ENCODE data around the gene LMX1A.

DNA sequence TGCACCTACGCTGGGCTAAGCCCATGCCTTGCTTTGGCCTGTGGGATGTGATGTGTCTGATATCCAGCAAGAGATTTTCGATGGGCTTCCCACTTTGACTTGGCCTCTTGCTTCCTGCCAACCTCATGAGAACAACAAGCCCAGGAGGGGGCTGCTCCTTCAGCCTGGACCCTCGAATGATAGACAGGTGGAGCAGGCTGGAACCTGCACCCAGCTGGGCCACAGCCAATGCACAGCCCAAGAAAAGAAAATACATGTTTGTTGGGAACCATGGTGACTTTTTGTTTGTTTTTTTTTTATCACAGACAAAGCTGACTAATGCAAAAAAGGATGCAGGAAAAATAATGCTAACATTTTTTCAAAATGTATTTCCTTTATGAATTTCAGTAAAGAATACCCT lies 144.3 kb downstream of the LMX1A start:
- TF ChIP-seq, protein P1, sequence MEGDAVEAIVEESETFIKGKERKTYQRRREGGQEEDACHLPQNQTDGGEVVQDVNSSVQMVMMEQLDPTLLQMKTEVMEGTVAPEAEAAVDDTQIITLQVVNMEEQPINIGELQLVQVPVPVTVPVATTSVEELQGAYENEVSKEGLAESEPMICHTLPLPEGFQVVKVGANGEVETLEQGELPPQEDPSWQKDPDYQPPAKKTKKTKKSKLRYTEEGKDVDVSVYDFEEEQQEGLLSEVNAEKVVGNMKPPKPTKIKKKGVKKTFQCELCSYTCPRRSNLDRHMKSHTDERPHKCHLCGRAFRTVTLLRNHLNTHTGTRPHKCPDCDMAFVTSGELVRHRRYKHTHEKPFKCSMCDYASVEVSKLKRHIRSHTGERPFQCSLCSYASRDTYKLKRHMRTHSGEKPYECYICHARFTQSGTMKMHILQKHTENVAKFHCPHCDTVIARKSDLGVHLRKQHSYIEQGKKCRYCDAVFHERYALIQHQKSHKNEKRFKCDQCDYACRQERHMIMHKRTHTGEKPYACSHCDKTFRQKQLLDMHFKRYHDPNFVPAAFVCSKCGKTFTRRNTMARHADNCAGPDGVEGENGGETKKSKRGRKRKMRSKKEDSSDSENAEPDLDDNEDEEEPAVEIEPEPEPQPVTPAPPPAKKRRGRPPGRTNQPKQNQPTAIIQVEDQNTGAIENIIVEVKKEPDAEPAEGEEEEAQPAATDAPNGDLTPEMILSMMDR (conservative IDR thresholded peaks at IDR 0.05): no peak
- no peak for TF ChIP-seq ZFX (IDR thresholded peaks at IDR 0.05)
